WTC11 (cell line): ENCODE results near the gene ASCL3. TPM values are rescaled to one million over a fixed set of nuclear protein-coding genes. Genes with fewer than 3 reads are reported as not detected.

Source experiments
- E2F4 ChIP-seq: sonication (generic); formaldehyde crosslinking; IDR thresholded peaks from 2 replicates; pipeline ENCODE4 v1.8.1; 2022; ENCODE audit warnings: low read depth, mild to moderate bottlenecking, moderate library complexity, missing genetic modification reagents, borderline replicate concordance
- EMX1 ChIP-seq: fragments of 250-450 bp; sonication (Bioruptor Pico); IDR thresholded peaks from 2 replicates; pipeline ENCODE4 v1.8.0; 2021; ENCODE audit warnings: mild to moderate bottlenecking
- ETV6 ChIP-seq: sonication (generic); formaldehyde crosslinking; IDR thresholded peaks from 2 replicates; pipeline ENCODE4 v1.8.1; 2022; ENCODE audit warnings: mild to moderate bottlenecking, missing genetic modification reagents
- FOXK1 ChIP-seq: sonication (generic); formaldehyde crosslinking; IDR thresholded peaks from 2 replicates; pipeline ENCODE4 v1.8.0; 2022; ENCODE audit warnings: mild to moderate bottlenecking, moderate library complexity, missing genetic modification reagents
- HMGXB4 ChIP-seq: sonication (generic); formaldehyde crosslinking; IDR thresholded peaks from 2 replicates; pipeline ENCODE4 v1.8.1; 2023; ENCODE audit warnings: mild to moderate bottlenecking, moderate library complexity, missing genetic modification reagents
- IRF2 ChIP-seq: sonication (generic); formaldehyde crosslinking; IDR thresholded peaks from 2 replicates; pipeline ENCODE4 v1.8.0; 2022; ENCODE audit warnings: low read depth, missing genetic modification reagents, borderline replicate concordance
- MXD4 ChIP-seq: fragments of 250-450 bp; sonication (Bioruptor Pico); IDR thresholded peaks from 2 replicates; pipeline ENCODE4 v1.8.0; 2021; ENCODE audit warnings: mild to moderate bottlenecking, moderate library complexity, borderline replicate concordance
- NR3C1 ChIP-seq: sonication (generic); formaldehyde crosslinking; conservative IDR thresholded peaks from 2 replicates; pipeline ENCODE4 v1.8.1; 2023; ENCODE audit warnings: low read depth, mild to moderate bottlenecking, missing genetic modification reagents
- TP53 ChIP-seq: sonication (generic); formaldehyde crosslinking; IDR thresholded peaks from 2 replicates; pipeline ENCODE4 v1.8.1; 2023; ENCODE audit warnings: mild to moderate bottlenecking, missing genetic modification reagents
- ZNF219 ChIP-seq: sonication (generic); formaldehyde crosslinking; IDR thresholded peaks from 2 replicates; pipeline ENCODE4 v1.8.0; 2023; ENCODE audit warnings: missing genetic modification reagents, mild to moderate bottlenecking, borderline replicate concordance
- ZNF416 ChIP-seq: fragments of 250-450 bp; sonication (Bioruptor Pico); IDR thresholded peaks from 2 replicates; pipeline ENCODE4 v1.9.0; 2021; ENCODE audit warnings: mild to moderate bottlenecking, inconsistent platforms
- ZNF512 ChIP-seq: sonication (generic); formaldehyde crosslinking; IDR thresholded peaks from 2 replicates; pipeline ENCODE4 v1.8.1; 2022; ENCODE audit warnings: missing genetic modification reagents, borderline replicate concordance
- ZSCAN18 ChIP-seq: fragments of 250-450 bp; sonication (Bioruptor Pico); IDR thresholded peaks from 2 replicates; pipeline ENCODE4 v2.1.2; 2022; ENCODE audit warnings: mild to moderate bottlenecking, moderate library complexity
- total RNA-seq: library from RNA; stranded (reverse); gene quantifications from 3 replicates; pipeline ENCODE4 v1.2.3, GENCODE V29; 2021
- TF ChIP-seq, protein P1 (sequence below): sonication (generic); formaldehyde crosslinking; IDR thresholded peaks from 2 replicates; pipeline ENCODE4 v1.8.0; 2023; ENCODE audit warnings: mild to moderate bottlenecking, missing genetic modification reagents
- TF ChIP-seq, protein P2 (sequence below): fragments of 250-450 bp; sonication (Bioruptor Pico); IDR thresholded peaks from 2 replicates; pipeline ENCODE4 v1.9.0; 2021; ENCODE audit warnings: mild to moderate bottlenecking
- TF ChIP-seq, protein P3 (sequence below): fragments of 250-450 bp; sonication (Bioruptor Pico); IDR thresholded peaks from 2 replicates; pipeline ENCODE4 v1.9.0; 2021; ENCODE audit warnings: moderate library complexity, mild to moderate bottlenecking, inconsistent platforms, borderline replicate concordance
- TF ChIP-seq, protein P4 (sequence below): sonication (generic); formaldehyde crosslinking; IDR thresholded peaks from 2 replicates; pipeline ENCODE4 v1.8.1; 2023; ENCODE audit warnings: mild to moderate bottlenecking, missing genetic modification reagents, borderline replicate concordance

ASCL3 gene
- total RNA-seq, 1 experiment from 2014 or later = not detected

- TF ChIP-seq, protein P1, sequence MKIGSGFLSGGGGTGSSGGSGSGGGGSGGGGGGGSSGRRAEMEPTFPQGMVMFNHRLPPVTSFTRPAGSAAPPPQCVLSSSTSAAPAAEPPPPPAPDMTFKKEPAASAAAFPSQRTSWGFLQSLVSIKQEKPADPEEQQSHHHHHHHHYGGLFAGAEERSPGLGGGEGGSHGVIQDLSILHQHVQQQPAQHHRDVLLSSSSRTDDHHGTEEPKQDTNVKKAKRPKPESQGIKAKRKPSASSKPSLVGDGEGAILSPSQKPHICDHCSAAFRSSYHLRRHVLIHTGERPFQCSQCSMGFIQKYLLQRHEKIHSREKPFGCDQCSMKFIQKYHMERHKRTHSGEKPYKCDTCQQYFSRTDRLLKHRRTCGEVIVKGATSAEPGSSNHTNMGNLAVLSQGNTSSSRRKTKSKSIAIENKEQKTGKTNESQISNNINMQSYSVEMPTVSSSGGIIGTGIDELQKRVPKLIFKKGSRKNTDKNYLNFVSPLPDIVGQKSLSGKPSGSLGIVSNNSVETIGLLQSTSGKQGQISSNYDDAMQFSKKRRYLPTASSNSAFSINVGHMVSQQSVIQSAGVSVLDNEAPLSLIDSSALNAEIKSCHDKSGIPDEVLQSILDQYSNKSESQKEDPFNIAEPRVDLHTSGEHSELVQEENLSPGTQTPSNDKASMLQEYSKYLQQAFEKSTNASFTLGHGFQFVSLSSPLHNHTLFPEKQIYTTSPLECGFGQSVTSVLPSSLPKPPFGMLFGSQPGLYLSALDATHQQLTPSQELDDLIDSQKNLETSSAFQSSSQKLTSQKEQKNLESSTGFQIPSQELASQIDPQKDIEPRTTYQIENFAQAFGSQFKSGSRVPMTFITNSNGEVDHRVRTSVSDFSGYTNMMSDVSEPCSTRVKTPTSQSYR (CRISPR knock-in tag) = 0 out of 2 replicates have a peak, but pooled peaks have one; percentile 14
- TF ChIP-seq, protein P2, sequence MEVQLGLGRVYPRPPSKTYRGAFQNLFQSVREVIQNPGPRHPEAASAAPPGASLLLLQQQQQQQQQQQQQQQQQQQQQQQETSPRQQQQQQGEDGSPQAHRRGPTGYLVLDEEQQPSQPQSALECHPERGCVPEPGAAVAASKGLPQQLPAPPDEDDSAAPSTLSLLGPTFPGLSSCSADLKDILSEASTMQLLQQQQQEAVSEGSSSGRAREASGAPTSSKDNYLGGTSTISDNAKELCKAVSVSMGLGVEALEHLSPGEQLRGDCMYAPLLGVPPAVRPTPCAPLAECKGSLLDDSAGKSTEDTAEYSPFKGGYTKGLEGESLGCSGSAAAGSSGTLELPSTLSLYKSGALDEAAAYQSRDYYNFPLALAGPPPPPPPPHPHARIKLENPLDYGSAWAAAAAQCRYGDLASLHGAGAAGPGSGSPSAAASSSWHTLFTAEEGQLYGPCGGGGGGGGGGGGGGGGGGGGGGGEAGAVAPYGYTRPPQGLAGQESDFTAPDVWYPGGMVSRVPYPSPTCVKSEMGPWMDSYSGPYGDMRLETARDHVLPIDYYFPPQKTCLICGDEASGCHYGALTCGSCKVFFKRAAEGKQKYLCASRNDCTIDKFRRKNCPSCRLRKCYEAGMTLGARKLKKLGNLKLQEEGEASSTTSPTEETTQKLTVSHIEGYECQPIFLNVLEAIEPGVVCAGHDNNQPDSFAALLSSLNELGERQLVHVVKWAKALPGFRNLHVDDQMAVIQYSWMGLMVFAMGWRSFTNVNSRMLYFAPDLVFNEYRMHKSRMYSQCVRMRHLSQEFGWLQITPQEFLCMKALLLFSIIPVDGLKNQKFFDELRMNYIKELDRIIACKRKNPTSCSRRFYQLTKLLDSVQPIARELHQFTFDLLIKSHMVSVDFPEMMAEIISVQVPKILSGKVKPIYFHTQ = no peak
- TF ChIP-seq FOXK1 = peak; percentile 75; the same call in 1 of the 2 replicates
- peak; percentile 52; the same call in 1 of the 2 replicates for TF ChIP-seq ETV6 (CRISPR knock-in tag)
- TF ChIP-seq, protein P3, sequence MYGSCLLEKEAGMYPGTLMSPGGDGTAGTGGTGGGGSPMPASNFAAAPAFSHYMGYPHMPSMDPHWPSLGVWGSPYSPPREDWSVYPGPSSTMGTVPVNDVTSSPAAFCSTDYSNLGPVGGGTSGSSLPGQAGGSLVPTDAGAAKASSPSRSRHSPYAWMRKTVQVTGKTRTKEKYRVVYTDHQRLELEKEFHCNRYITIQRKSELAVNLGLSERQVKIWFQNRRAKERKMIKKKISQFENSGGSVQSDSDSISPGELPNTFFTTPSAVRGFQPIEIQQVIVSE (CRISPR knock-in tag) = no peak
- 0 out of 2 replicates have a peak, but pooled peaks have one; percentile 77 for TF ChIP-seq NR3C1 (CRISPR knock-in tag)
- TF ChIP-seq EMX1 (CRISPR knock-in tag) = no peak
- peak; percentile 87; the same call in 1 of the 2 replicates for TF ChIP-seq TP53 (CRISPR knock-in tag)
- TF ChIP-seq IRF2 (CRISPR knock-in tag) = no peak
- TF ChIP-seq E2F4 = no peak
- TF ChIP-seq HMGXB4 = peak; percentile 91
- TF ChIP-seq MXD4 (CRISPR knock-in tag) = no peak
- no peak for TF ChIP-seq ZNF512 (CRISPR knock-in tag)
- TF ChIP-seq, protein P4, sequence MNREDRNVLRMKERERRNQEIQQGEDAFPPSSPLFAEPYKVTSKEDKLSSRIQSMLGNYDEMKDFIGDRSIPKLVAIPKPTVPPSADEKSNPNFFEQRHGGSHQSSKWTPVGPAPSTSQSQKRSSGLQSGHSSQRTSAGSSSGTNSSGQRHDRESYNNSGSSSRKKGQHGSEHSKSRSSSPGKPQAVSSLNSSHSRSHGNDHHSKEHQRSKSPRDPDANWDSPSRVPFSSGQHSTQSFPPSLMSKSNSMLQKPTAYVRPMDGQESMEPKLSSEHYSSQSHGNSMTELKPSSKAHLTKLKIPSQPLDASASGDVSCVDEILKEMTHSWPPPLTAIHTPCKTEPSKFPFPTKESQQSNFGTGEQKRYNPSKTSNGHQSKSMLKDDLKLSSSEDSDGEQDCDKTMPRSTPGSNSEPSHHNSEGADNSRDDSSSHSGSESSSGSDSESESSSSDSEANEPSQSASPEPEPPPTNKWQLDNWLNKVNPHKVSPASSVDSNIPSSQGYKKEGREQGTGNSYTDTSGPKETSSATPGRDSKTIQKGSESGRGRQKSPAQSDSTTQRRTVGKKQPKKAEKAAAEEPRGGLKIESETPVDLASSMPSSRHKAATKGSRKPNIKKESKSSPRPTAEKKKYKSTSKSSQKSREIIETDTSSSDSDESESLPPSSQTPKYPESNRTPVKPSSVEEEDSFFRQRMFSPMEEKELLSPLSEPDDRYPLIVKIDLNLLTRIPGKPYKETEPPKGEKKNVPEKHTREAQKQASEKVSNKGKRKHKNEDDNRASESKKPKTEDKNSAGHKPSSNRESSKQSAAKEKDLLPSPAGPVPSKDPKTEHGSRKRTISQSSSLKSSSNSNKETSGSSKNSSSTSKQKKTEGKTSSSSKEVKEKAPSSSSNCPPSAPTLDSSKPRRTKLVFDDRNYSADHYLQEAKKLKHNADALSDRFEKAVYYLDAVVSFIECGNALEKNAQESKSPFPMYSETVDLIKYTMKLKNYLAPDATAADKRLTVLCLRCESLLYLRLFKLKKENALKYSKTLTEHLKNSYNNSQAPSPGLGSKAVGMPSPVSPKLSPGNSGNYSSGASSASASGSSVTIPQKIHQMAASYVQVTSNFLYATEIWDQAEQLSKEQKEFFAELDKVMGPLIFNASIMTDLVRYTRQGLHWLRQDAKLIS (CRISPR knock-in tag) = no peak; the same call in 1 of the 2 replicates
- no peak for TF ChIP-seq ZSCAN18 (CRISPR knock-in tag)
- no peak for TF ChIP-seq ZNF416 (CRISPR knock-in tag)
- TF ChIP-seq ZNF219 (CRISPR knock-in tag) = 0 out of 2 replicates have a peak, but pooled peaks have one; percentile 26
These were observed 21.8 kb upstream of the ASCL3 start, which contains the start of gene TMEM9B (continued) for GRCh38 chr11:8964324-8965320.
